ENCODE measurements around the gene MYBPH.

The MYBPH gene

GRCh38 chr1:203174324-203174985, 1.2 kb downstream of the MYBPH start:
- no peak overlapping the region for H3K4me3 ChIP-seq (ENCODE audit: low read depth, low read length)
- TF ChIP-seq, protein P1, sequence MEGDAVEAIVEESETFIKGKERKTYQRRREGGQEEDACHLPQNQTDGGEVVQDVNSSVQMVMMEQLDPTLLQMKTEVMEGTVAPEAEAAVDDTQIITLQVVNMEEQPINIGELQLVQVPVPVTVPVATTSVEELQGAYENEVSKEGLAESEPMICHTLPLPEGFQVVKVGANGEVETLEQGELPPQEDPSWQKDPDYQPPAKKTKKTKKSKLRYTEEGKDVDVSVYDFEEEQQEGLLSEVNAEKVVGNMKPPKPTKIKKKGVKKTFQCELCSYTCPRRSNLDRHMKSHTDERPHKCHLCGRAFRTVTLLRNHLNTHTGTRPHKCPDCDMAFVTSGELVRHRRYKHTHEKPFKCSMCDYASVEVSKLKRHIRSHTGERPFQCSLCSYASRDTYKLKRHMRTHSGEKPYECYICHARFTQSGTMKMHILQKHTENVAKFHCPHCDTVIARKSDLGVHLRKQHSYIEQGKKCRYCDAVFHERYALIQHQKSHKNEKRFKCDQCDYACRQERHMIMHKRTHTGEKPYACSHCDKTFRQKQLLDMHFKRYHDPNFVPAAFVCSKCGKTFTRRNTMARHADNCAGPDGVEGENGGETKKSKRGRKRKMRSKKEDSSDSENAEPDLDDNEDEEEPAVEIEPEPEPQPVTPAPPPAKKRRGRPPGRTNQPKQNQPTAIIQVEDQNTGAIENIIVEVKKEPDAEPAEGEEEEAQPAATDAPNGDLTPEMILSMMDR (IDR thresholded peaks at IDR 0.05; ENCODE audit: low read depth, low read length), result no peak

DNA sequence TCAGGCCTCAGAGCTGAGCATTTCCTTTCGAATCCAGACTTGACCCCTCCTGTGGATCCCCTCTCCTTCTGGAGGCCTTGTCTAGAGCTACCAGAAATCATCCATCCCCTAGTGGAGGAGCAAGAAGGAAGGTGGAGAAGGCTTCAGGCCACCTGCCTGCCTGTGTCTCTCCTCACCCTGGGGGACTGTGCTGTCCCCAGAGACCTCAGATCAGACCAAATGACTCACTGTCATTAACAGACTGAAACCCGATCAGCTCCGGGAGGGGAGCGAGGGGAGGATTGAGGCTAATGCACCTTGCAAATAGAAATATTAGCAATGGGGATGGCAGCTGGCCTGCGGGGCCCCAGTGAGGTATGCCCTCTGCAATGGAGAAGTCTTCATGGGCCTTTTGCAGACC, 2.1 kb downstream of the MYBPH start:
- TF ChIP-seq, protein P1 (IDR thresholded peaks at IDR 0.05; ENCODE audit: low read depth, low read length), result no peak
- H3K4me3 ChIP-seq (ENCODE audit: low read depth, low read length), result no peak overlapping the region

DNA sequence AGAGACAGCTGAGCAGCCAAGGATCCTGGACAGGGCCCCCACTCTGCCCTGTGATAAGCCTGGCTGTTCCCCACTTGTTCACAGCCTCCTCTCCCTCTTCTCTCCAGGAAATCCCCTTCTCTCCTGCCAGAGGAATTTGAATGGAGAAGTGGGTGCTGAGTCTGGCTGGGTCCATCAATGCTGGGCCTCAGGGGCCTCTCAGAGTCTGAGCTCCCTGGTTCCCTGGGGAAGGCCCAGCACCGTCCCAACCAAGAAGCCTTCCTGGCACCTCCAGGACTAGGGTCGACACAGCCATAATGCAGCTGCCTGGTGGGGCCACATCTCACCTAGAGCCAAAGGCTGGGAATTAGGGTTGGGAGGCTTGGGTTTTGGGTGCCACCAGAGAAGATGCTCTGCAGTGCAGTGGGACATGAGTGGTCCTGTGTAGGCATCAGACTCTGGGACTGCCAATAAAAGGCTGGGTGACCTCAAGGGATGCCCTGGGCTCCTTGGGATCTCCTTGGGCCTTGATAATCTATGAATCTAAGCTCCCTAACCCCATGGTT, 2.5 kb downstream of the MYBPH start:
- TF ChIP-seq, protein P1 (IDR thresholded peaks at IDR 0.05; ENCODE audit: low read depth, low read length), result no peak
- no peak overlapping the region for H3K4me3 ChIP-seq (ENCODE audit: low read depth, low read length)

- TF ChIP-seq, protein P1 (IDR thresholded peaks at IDR 0.05; ENCODE audit: low read depth, low read length), result peak; percentile 62
- H3K4me3 ChIP-seq (ENCODE audit: low read depth, low read length), result no peak overlapping the region
Observed at GRCh38 chr1:203172184-203173010, 3.2 kb downstream of the MYBPH start.

DNA sequence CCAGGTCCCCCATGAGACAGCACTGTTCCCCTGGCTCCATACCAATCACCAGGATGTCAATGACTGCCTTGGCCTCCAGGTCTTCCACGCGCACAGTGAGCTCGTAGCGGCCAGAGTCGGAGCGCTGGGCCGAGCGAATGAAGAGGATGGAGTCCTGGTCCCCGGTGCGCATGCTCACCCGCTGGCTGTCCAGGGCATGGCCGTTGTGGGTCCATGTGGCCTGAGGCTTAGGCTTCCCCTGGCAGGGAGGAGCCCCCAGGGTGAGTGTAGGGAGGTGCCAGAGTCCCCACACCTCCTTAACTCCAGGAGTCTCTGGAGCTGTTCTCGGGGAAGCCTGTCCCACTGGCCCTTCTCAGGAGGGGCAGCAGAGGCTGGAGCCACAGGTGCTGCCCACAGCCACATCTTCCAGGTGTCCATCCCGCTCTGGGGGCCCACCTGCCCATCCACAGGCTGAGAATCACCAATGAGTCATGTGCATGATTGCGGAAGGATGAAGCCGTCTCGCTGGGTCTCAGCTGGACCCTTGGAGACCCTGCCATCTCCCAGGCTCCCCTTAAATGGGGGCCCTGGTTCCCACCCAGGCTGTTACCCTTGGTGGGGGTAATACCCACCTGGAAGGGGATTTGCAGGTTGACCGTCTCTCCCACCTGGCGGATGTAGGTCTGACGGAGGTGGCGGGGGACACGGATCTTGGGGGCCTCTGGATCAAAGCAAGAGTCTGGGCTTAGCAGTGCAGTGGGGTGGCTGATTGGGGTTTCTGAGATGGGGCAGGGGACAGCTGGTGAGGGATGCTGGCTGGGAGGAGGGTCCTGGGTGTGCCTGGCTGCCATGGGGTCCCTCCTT, 4.1 kb downstream of the MYBPH start:
- H3K4me3 ChIP-seq (ENCODE audit: low read depth, low read length), result no peak overlapping the region
- TF ChIP-seq, protein P1 (IDR thresholded peaks at IDR 0.05; ENCODE audit: low read depth, low read length), result no peak

DNA sequence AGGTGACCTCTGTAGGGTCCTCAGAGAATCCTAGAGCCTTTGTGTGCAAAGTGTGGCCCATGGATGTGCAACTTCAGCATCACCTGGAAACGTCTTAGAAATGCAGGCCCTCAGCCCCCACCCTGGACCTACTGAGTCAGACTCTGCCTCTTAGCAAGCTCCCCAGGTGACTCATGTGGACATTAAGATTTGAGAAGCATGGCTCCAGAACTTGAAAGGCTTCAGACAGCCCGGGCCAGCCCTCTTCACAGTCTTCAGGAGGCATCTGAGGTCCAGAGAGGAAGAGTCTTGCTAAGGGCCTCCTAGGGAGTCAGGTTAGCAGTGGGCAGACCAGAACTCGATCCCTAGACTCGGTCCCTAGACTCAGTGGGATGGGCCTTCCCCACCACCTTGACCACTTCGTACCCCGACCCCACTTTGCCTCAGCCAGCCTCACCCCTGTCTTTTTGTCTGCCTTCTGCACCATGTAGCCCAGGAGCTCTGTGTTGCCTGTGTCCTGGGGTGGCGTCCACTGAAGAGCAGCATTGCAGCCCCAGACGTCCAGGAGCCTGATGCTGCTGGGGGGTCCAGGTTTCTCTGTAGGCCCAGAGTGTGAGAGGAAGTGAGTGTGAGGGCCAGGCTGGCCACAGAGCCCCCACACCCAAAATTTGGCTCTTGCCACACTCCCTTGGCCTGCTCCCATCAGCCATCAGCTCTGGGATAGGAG, 4.8 kb downstream of the MYBPH start:
- no peak overlapping the region for H3K4me3 ChIP-seq (ENCODE audit: low read depth, low read length)
- TF ChIP-seq, protein P1 (IDR thresholded peaks at IDR 0.05; ENCODE audit: low read depth, low read length), result no peak

Data from WI38 (cell line).